ENCODE data around the gene EP400. TPM values are rescaled to one million over a fixed set of nuclear protein-coding genes. Genes with fewer than 3 reads are reported as not detected.

EP400 gene
- total and polyA plus RNA-seq, 12 donors: 6.6 to 20.5 (median 18.9) TPM

GRCh38 chr12:132014915-132015280 is 65.2 kb downstream of the EP400 start:
- TF ChIP-seq, protein P1, sequence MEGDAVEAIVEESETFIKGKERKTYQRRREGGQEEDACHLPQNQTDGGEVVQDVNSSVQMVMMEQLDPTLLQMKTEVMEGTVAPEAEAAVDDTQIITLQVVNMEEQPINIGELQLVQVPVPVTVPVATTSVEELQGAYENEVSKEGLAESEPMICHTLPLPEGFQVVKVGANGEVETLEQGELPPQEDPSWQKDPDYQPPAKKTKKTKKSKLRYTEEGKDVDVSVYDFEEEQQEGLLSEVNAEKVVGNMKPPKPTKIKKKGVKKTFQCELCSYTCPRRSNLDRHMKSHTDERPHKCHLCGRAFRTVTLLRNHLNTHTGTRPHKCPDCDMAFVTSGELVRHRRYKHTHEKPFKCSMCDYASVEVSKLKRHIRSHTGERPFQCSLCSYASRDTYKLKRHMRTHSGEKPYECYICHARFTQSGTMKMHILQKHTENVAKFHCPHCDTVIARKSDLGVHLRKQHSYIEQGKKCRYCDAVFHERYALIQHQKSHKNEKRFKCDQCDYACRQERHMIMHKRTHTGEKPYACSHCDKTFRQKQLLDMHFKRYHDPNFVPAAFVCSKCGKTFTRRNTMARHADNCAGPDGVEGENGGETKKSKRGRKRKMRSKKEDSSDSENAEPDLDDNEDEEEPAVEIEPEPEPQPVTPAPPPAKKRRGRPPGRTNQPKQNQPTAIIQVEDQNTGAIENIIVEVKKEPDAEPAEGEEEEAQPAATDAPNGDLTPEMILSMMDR (IDR thresholded peaks at IDR 0.05): no peak
- intact Hi-C loops (cut with DNase I): no loop called here
- ATAC-seq: peak in 1 of 8 donors; percentile 6
- WGBS, 2 donors: 91% methylated on average over 7 of the region's 7 CpGs
- Histone ChIP-seq H3K9me3 (no peaks in the 10 kb centered on the region), H3K27ac (no peak overlapping the region), H3K4me3 (no peak overlapping the region), H3K36me3 (peaks cover 0 to 100% (median 78%) of the 10 kb centered on the region in 9 donors), H3K4me1 (no peaks in the 10 kb centered on the region), H3K27me3 (no peaks in the 10 kb centered on the region)
- DNase-seq: no peak

DNA sequence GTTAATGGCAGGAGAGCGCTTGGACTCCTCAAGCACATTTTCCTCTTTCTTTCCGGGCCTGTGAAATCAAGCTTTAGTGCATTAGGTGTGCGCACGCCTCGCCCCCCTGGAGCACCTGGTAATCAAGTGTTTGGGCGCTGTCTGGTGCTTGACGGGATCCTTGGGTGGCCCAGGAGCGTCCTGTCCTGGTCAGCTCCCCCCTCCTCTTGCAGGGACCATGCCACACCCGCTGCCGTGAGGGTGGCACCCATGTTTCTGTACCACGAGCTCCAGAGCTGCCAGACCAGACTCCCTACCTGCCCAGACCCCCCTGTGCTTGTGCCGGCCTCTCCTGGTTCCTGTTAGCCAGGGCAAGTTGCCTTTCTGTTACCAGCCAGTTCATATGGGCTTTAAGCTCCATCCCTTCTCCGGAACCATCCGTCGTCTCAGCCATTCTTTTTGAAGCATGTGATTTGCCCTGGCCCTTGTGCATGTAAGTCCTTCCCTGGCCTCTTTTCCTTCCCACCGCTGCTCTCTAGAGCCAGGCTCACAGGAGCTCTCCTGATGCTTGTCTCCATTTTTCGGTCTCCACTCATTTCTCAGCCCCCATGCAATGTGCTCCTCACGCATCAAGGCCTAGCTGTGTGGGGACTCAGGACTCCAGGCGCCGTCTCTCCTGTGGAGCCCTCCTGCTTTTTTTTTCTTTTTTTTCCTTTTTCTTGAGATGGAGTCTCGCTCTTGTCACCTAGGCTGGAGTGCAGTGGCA is 66.1 kb downstream of the EP400 start:
- TF ChIP-seq, protein P1 (IDR thresholded peaks at IDR 0.05): no peak
- peaks cover 0 to 100% (median 88%) of the 10 kb centered on the region in 9 donors for H3K36me3 ChIP-seq
- H3K9me3 ChIP-seq: no peaks in the 10 kb centered on the region
- H3K4me1 ChIP-seq: no peaks in the 10 kb centered on the region
- no peak overlapping the region for H3K4me3 ChIP-seq
- 96 to 98% methylated on average over 21 of the region's 21 CpGs for WGBS, 2 donors
- H3K27ac ChIP-seq: no peak overlapping the region
- H3K27me3 ChIP-seq: no peaks in the 10 kb centered on the region
- ATAC-seq (no peak), DNase-seq (no peak)
- intact Hi-C loops (cut with DNase I): no loop called here

DNA sequence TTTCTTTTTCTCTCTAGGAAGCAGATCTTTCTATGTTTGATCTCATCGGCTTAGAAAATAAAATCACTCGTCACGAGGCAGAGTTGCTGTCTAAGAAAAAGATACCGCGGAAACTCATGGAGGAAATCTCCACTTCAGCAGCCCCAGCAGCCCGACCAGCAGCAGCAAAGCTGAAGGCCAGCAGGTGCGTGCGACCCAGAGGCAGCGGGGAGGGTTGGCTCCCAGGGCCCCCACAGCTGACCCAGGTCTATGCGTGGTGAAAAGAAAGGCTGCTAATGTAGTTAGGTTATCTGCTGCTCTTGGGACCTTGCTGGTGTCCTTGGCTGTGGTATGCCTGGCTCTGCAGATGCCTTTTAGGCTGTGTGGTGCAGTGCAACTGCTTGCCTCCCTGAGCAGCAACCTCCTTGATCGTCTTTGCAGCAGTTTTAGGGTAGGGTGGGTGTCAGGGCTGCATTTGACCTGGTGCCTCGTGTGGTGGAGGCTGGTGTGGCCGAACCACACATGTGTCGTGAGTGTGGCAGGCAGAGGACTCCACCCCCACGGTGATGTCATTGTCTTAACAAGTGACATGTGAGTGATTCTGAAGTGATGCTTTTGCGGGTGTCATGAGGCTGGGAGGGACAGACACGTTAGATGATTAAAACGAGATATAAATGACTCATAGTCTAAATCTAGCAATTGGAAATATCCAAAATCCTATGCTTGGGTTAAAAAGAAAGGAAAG is 68.6 kb downstream of the EP400 start:
- Histone ChIP-seq H3K4me3 (no peak overlapping the region), H3K9me3 (no peaks in the 10 kb centered on the region), H3K4me1 (no peaks in the 10 kb centered on the region), H3K36me3 (peaks cover 3 to 99% (median 72%) of the 10 kb centered on the region in 9 donors), H3K27ac (no peak overlapping the region), H3K27me3 (no peaks in the 10 kb centered on the region)
- TF ChIP-seq, protein P1 (IDR thresholded peaks at IDR 0.05): no peak
- intact Hi-C loops (cut with DNase I): no loop called here
- DNase-seq: no peak
- WGBS, 2 donors: 86 to 87% methylated on average over 18 of the region's 18 CpGs
- ATAC-seq: no peak

DNA sequence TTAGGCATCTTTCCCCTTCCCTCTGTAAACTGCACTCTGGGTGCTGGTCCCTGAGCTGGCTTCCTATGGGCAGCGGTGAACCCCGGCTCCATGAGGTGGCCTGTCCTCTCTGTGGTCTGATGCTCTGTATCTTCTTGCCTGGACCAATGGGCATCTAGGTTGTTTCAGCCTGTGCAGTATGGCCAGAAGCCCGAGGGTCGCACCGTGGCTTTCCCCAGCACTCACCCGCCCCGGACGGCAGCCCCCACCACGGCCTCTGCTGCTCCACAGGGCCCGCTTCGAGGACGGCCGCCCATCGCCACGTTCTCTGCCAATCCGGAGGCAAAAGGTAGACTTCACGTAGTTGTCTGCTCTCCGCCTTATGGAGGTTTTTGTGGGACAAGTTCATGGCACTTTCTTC is 70.1 kb downstream of the EP400 start:
- DNase-seq: no peak
- Histone ChIP-seq H3K36me3 (peaks cover 4 to 99% (median 66%) of the 10 kb centered on the region in 9 donors), H3K4me3 (no peak overlapping the region), H3K9me3 (no peaks in the 10 kb centered on the region), H3K4me1 (peaks cover 0 to 4% (median 0%) of the 10 kb centered on the region in 9 donors), H3K27ac (no peak overlapping the region), H3K27me3 (no peaks in the 10 kb centered on the region)
- TF ChIP-seq, protein P1 (IDR thresholded peaks at IDR 0.05): no peak
- no peak for ATAC-seq
- intact Hi-C loops (cut with DNase I): loop anchor here in 1 of 10 donors (5.0 kb wide), 1 partner anchor 47 kb away; no protein-coding TSS in a partner anchor
- 96 to 97% methylated on average over 18 of the region's 18 CpGs for WGBS, 2 donors

Data from heart right ventricle (tissue), 16 donors.